GM23338 (cell line): ENCODE data around the gene DNASE1L1. TPM values are rescaled to one million over a fixed set of nuclear protein-coding genes. Genes with fewer than 3 reads are reported as not detected.

Experiments
- ATAC-seq: fragments of 200-7000 bp; cut with Tn5 transposase; 3 replicates; pipeline ENCODE4 v1.9.1; 2020
- DNase-seq: peaks from one replicate; pipeline ENCODE4 v3.0.0-alpha.2; 2015; ENCODE audit warnings: low spot score
- H2AFZ ChIP-seq: fragments of 200-600 bp; sonication (generic); 2 replicates; pipeline ENCODE4 v1.8.0; 2016; ENCODE audit warnings: antibody characterized with exemption, mild to moderate bottlenecking, moderate library complexity
- H3F3A ChIP-seq: fragments of 200-600 bp; sonication (generic); replicated peaks from 2 replicates; pipeline ENCODE4 v1.8.0; 2017; ENCODE audit warnings: antibody characterized with exemption, mixed run types, low read depth
- H3K27ac ChIP-seq: fragments of 200-600 bp; sonication (generic); 2 replicates; pipeline ENCODE4 v1.6.1; 2016; ENCODE audit warnings: low read depth
- H3K27me3 ChIP-seq: fragments of 200-600 bp; sonication (generic); 2 replicates; pipeline ENCODE4 v1.8.0; 2016; ENCODE audit warnings: mild to moderate bottlenecking, mixed run types, moderate library complexity; ENCODE audit not compliant: insufficient read depth
- H3K36me3 ChIP-seq: fragments of 200-600 bp; sonication (generic); 2 replicates; pipeline ENCODE4 v1.8.0; 2016; ENCODE audit warnings: mild to moderate bottlenecking; ENCODE audit not compliant: insufficient read depth
- H3K4me1 ChIP-seq: fragments of 200-600 bp; sonication (generic); 2 replicates; pipeline ENCODE4 v1.8.0; 2016; ENCODE audit warnings: mild to moderate bottlenecking, moderate library complexity; ENCODE audit not compliant: insufficient read depth
- H3K4me2 ChIP-seq: fragments of 200-600 bp; sonication (generic); 2 replicates; pipeline ENCODE4 v1.7.1; 2017; ENCODE audit warnings: mixed run types
- H3K4me3 ChIP-seq: fragments of 200-600 bp; sonication (generic); 2 replicates; pipeline ENCODE4 v1.6.1; 2016; ENCODE audit warnings: mixed run types
- H3K79me2 ChIP-seq: fragments of 200-600 bp; sonication (generic); replicated peaks from 2 replicates; pipeline ENCODE4 v1.8.0; 2017; ENCODE audit warnings: mild to moderate bottlenecking; ENCODE audit not compliant: insufficient read depth
- H3K9me2 ChIP-seq: fragments of 200-600 bp; sonication (generic); 2 replicates; pipeline ENCODE4 v1.8.0; 2017; ENCODE audit not compliant: insufficient read depth
- H4K20me1 ChIP-seq: fragments of 200-600 bp; sonication (generic); replicated peaks from 2 replicates; pipeline ENCODE4 v1.8.0; 2017; ENCODE audit warnings: mild to moderate bottlenecking; ENCODE audit not compliant: insufficient read depth
- H3K27ac Mint-ChIP-seq: 2 replicates; pipeline ENCODE4 v1.8.0; 2020; ENCODE audit warnings: inconsistent platforms, mild to moderate bottlenecking, moderate library complexity, mixed read lengths
- H3K27me3 Mint-ChIP-seq: 3 replicates; pipeline ENCODE4 v1.8.0; 2022; ENCODE audit warnings: low read depth, mild to moderate bottlenecking, moderate library complexity, mixed read lengths, inconsistent platforms; ENCODE audit not compliant: insufficient read depth, poor library complexity
- H3K36me3 Mint-ChIP-seq: 3 replicates; pipeline ENCODE4 v1.8.0; 2021; ENCODE audit warnings: low read depth, mild to moderate bottlenecking, inconsistent platforms, moderate library complexity, mixed read lengths
- H3K4me1 Mint-ChIP-seq: 3 replicates; pipeline ENCODE4 v1.8.0; 2020; ENCODE audit warnings: mild to moderate bottlenecking, inconsistent platforms, mixed read lengths
- H3K4me3 Mint-ChIP-seq: 3 replicates; pipeline ENCODE4 v1.8.0; 2021; ENCODE audit warnings: moderate library complexity, mild to moderate bottlenecking, inconsistent platforms, mixed read lengths
- H3K9me3 Mint-ChIP-seq: 3 replicates; pipeline ENCODE4 v1.8.0; 2020; ENCODE audit warnings: moderate library complexity, mild to moderate bottlenecking, inconsistent platforms, mixed read lengths
- CREB1 ChIP-seq: fragments of 250-450 bp; sonication (Bioruptor Pico); IDR thresholded peaks from 2 replicates; pipeline ENCODE4 v1.5.0; 2020; ENCODE audit warnings: low read depth, mild to moderate bottlenecking, moderate library complexity
- CTCF ChIP-seq, 2 experiments: fragments of 200-600 bp in 1 of 2; sonication (generic) in 1 of 2; conservative IDR thresholded peaks; 2 replicates each; pipeline versions ENCODE4 v1.5.1 to v1.6.1; 2016 to 2017; ENCODE audit warnings: antibody characterized with exemption in 2 of 2, low read depth in 2 of 2, mild to moderate bottlenecking in 2 of 2, moderate library complexity in 1 of 2
- EZH2 ChIP-seq: fragments of 200-600 bp; sonication (generic); IDR thresholded peaks from one replicate; pipeline ENCODE4 v1.8.0; 2017; ENCODE audit warnings: antibody characterized with exemption, mild to moderate bottlenecking, low read depth; ENCODE audit not compliant: unreplicated experiment
- EZH2phosphoT487 ChIP-seq: fragments of 200-600 bp; sonication (generic); IDR thresholded peaks from one replicate; pipeline ENCODE4 v1.8.1; 2018; ENCODE audit warnings: antibody characterized with exemption; ENCODE audit not compliant: unreplicated experiment
- JUNB ChIP-seq: IDR thresholded peaks from one replicate; pipeline ENCODE4 v1.6.1; 2016; ENCODE audit warnings: antibody characterized with exemption; ENCODE audit not compliant: unreplicated experiment
- NANOG ChIP-seq: IDR thresholded peaks from 2 replicates; pipeline ENCODE4 v1.6.1; 2016; ENCODE audit warnings: antibody characterized with exemption, borderline replicate concordance
- POLR2AphosphoS5 ChIP-seq: IDR thresholded peaks from 2 replicates; pipeline ENCODE4 v1.6.1; 2016; ENCODE audit warnings: antibody characterized with exemption, low read depth
- STAT1 ChIP-seq: IDR thresholded peaks from one replicate; pipeline ENCODE4 v1.6.1; 2016; ENCODE audit warnings: antibody characterized with exemption; ENCODE audit not compliant: unreplicated experiment
- ZNF114 ChIP-seq: fragments of 250-450 bp; sonication (Bioruptor Pico); IDR thresholded peaks from 2 replicates; pipeline ENCODE4 v1.5.0; 2020; ENCODE audit warnings: mild to moderate bottlenecking, moderate library complexity
- ZNF331 ChIP-seq: fragments of 250-450 bp; sonication (Bioruptor Pico); IDR thresholded peaks from 2 replicates; pipeline ENCODE4 v1.5.0; 2020; ENCODE audit warnings: low read depth, mild to moderate bottlenecking, moderate library complexity
- polyA plus RNA-seq: library from polyadenylated mRNA; unstranded; fragments of >200 nt; fragmentation: Nextera tagmentation; extraction: Ambion mirVana; gene quantifications from 2 replicates; pipeline ENCODE4 v1.2.1, GENCODE V29; 2016
- total RNA-seq: library from RNA; depleted of rRNA; stranded (reverse); fragments of >200 nt; shearing (Covaris generic); gene quantifications from 2 replicates; pipeline ENCODE4 v1.2.3, GENCODE V29; 2014
- TF ChIP-seq, protein P1 (sequence below): IDR thresholded peaks from 2 replicates; pipeline ENCODE4 v1.6.1; 2016; ENCODE audit warnings: antibody characterized with exemption

The DNASE1L1 gene
- total and polyA plus RNA-seq, 2 experiments from 2014 or later, result 3.3 to 16.1 TPM

DNA sequence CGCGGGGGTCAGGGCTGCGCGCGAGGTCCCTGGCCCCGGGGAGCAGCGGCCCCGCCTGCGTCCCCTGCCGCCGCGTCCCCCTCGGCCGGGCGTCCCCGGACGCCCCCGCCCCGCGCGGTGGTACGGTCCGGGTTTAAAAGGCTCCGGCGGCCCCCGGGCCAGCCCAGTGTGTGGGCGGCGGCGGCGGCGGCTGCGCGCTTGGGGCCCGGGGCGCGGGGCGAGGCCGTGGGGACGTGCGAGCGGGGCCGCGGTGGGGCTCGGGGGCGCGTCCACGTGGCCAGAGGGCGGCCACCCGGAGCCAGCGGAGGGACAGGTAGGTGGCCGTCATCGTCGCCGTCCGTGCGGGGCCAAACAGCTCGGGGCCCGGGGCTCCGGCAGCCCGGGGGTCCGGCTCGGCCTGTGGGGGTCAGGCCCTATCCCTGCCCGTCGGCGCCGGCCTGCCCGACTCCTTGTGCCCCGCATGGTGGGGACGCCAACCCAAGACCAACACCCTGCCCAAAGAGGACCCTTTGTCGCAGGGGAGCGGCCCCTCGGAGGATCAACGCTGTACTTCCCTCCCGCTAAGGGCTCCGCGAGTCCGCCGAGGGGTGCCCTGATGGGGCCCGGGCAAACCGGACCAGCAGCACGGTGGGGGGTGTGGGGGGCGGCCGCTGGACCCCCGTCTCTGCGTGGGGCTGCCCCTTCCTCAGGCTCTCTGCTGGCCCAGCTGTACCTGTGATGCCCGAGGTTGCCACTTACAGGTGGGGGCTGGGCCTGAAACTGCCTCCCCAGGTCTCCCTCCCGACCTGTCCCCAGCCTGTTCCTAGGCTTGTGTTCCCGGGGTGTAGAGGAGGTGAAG is 49.3 kb upstream of the DNASE1L1 start, which contains the start of gene PLXNA3 (continued):
- TF ChIP-seq ZNF114 (CRISPR knock-in tag), result no peak
- TF ChIP-seq STAT1, result no peak
- no peak for TF ChIP-seq CTCF (conservative IDR thresholded peaks at IDR 0.05; ENCODE audit: low read depth in 2 of 2)
- TF ChIP-seq EZH2, result no peak
- TF ChIP-seq JUNB, result no peak

- TF ChIP-seq ZNF331 (CRISPR knock-in tag), result no peak
- TF ChIP-seq, protein P1, sequence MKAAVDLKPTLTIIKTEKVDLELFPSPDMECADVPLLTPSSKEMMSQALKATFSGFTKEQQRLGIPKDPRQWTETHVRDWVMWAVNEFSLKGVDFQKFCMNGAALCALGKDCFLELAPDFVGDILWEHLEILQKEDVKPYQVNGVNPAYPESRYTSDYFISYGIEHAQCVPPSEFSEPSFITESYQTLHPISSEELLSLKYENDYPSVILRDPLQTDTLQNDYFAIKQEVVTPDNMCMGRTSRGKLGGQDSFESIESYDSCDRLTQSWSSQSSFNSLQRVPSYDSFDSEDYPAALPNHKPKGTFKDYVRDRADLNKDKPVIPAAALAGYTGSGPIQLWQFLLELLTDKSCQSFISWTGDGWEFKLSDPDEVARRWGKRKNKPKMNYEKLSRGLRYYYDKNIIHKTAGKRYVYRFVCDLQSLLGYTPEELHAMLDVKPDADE, result no peak
- no peak for TF ChIP-seq EZH2phosphoT487
- no peak for TF ChIP-seq POLR2AphosphoS5
- no peak for TF ChIP-seq JUNB
- TF ChIP-seq NANOG, result no peak
- no peak for TF ChIP-seq CTCF (conservative IDR thresholded peaks at IDR 0.05; ENCODE audit: low read depth in 2 of 2)
- no peak for TF ChIP-seq CREB1 (CRISPR knock-in tag)
- no peak overlapping the region for H3K27ac ChIP-seq
- no peaks in the 10 kb centered on the region for H3F3A ChIP-seq
- H3K9me3 Mint-ChIP-seq, result no peaks in the 10 kb centered on the region
- no peaks in the 10 kb centered on the region for H3K4me1 ChIP-seq
- H3K4me3 ChIP-seq, result peak overlapping the region; percentile 34
- no peak overlapping the region; the same call in 1 of the 2 replicates for H3K27ac Mint-ChIP-seq
- H2AFZ ChIP-seq, result no peak overlapping the region
- no peaks in the 10 kb centered on the region for H3K79me2 ChIP-seq
- H3K27me3 Mint-ChIP-seq, result peaks cover 6% of the 10 kb centered on the region
- H4K20me1 ChIP-seq, result no peaks in the 10 kb centered on the region
- ATAC-seq (peak; percentile 63), DNase-seq (peak; percentile 80)
- H3K4me2 ChIP-seq, result peak overlapping the region; percentile 43
- no peaks in the 10 kb centered on the region; the same call in 1 of the 2 replicates for H3K27me3 ChIP-seq
- H3K36me3 ChIP-seq, result no peaks in the 10 kb centered on the region
- H3K4me3 Mint-ChIP-seq, result peak overlapping the region; percentile 82
- H3K4me1 Mint-ChIP-seq, result no peaks in the 10 kb centered on the region; the same call in 2 of the 3 replicates
- H3K9me2 ChIP-seq, result no peaks in the 10 kb centered on the region
- H3K36me3 Mint-ChIP-seq, result peaks cover 8% of the 10 kb centered on the region; the same call in 2 of the 3 replicates
Observed at GRCh38 chrX:154457491-154458115, 48.5 kb upstream of the DNASE1L1 start.
